Kidney glomerular epithelial cell (primary cell): Measurements from ENCODE around the gene MLXIP.
"Not testable (repeated sequence)": the region's sequence is repeated elsewhere in the genome, so short reads cannot be mapped to it uniquely, and the experiment has no call there.

Experiments
- DNase-seq: peaks from one replicate; lab custom pipeline; 2025; lab: John Stamatoyannopoulos, UW

The MLXIP gene

DNA sequence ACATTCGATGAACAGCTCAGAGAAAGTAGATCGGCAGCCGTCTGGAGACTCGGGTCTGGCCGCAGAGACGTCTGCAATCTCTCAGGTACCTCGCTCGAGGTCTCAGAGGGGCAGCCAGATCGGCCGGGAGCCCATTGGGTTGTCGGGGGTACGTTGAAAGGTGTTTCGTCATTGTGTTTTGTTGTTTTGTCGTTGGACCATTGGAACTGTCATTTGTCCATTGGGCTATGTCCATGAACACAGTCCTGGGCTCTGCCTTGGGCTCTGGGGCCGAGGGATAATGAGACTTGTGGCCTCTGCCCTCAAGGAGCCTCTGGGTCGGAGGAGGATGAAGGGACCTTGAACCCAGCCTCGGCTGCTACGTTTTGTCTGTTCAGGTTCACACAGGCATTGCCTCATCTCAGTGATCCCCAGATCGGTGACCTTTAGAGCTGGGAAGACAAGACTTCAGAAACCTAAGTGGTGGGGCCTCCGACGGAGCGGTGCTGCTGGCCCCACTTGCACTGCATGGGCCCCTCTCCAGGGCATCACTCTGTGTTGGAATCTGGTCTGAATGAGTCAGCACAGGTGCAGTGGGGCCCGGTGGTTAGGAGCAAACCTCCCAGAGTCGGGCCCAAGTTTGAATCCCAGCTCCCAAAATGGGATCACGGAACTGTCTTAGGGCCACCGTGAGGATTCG lies 23.6 kb upstream of the MLXIP start:
- DNase-seq = no peak

DNA sequence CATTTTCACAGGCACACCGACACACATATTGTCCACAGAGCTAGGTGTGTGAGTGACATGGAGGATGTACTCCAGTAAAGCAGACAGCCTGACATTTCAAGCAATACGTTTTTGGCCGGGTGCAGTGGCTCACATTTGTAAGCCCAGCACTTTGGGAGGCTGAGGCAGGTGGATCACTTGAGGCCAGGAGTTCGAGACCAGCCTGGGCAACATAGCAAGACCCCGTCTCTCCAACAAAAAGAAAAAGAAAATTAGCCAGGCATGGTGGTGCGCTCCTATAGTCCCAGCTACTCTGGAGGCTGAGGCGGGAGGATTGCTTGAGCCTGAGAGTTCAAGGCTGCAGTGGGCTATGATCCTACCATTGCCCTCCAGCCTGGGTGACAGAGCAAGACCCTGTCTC lies 22.1 kb upstream of the MLXIP start:
- DNase-seq = not testable (repeated sequence)

DNA sequence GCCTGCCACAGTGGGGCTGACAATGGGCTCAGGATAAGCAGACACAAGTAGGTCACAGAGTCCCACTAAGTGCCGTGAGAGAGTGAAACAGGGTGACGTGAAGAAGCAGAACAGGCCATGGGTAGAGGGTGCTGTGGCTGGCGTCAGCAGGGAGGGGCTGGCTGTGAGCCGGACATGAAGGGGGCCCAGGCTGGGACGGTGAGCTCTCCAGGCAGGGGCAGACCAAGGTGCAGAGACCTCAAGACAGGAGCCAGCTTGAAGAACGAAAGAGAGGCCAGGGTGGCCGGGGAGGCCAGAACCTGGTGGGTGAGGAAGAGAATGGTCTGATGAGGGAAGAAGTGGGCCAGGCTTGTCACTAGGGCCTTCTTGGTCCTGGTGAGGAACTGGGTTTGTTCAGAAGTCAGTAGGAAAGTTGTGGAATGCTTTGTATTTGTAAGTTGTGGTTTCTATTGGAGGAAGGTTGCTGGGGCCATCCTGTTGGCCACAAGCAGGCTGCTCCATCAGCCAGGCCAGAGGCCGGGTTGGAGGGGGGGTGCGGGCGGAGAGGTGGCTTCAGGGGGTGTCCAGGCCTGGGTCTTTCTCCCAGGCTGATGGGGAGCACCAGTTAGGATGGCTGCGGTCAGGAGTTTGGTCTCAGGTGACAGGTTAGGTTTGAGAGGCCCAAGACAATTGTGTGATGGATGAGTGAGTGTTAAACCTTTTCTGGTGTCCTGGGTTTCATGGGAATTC lies 21.4 kb upstream of the MLXIP start:
- no peak for DNase-seq

- no peak for DNase-seq
Measured at GRCh38 chr12:122057769-122058168, 20.8 kb upstream of the MLXIP start.

- DNase-seq = no peak
Measured at GRCh38 chr12:122058549-122059149, 19.9 kb upstream of the MLXIP start.

DNA sequence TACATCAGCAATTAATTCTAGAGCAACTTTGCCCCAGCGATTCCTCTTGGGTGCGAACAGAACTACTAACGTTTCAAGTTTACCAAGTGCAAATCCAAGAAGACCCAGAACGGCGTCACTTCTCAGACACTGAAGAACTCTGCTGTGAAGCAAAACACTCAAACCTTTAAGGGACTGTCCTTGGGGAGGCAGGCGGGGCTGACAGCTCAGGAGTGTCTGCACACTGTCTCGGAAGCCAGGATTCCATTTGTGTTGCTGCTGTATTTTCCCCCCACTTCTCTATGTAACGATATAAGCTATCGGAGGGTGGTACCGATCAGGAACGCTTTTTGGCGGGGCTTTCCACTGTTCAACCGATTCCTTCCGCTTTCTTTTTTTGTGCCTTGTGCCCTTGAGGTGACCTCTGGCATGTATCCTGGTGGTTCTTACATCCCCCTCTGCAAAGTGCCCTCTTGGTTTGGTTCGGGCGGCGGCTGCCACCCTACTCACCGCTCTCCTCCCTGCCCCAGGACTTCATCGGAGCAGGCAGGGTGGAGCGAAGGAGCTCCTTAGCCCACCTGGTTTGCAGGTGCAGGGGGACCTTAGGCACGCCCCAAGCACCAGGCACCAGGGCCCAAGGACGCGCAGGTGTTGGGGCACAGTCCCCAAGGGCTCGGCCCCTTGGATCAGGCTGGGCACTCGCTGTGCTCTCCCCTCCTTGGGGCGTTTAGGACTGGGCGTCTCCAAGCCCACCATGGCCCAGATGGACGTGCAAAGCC lies 19.2 kb upstream of the MLXIP start:
- DNase-seq = no peak

- no peak for DNase-seq
Measured at GRCh38 chr12:122060081-122060501, 18.5 kb upstream of the MLXIP start.

DNA sequence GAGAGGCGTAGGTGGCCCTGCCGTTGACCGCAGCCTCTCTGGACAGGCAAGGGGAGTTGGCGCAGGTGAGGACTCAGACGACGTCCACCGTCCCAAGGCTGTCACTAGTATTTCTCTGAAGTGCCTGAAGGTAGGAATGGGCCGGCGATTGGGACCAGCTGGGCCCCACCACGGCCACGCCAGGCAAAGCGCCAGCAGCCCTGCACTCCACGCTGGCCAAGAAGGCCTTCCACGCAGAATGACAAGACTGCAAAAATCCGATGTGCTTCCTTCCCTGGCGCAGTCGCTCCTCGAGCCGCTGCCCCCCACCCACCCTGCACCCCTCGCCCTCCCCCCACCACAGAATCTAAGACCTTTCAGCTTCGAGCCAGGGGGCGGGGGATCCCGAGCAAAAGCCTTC lies 17.3 kb upstream of the MLXIP start:
- no peak for DNase-seq

GRCh38 chr12:122062832-122063693 lies 15.5 kb upstream of the MLXIP start:
- peak; percentile 92 for DNase-seq

DNA sequence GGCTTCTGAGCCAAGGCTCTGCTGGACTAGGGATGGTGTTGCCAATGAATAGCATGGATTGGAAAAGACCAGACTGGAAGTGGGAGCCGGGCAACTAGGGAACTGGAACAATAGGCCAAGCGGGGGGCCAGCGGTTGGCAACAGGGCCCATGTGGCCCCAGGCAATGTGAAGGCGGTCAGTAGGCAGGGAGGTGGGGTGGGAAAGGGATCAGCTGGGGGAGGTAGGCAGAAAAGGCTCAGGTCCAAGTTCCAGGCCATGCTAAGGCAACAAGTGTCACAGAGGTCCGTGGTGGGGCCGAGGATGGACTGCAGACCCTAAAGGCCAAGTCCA lies 14.9 kb upstream of the MLXIP start:
- DNase-seq = peak; percentile 70

- peak; percentile 96 for DNase-seq
Measured at GRCh38 chr12:122064025-122064777, 14.4 kb upstream of the MLXIP start.

DNA sequence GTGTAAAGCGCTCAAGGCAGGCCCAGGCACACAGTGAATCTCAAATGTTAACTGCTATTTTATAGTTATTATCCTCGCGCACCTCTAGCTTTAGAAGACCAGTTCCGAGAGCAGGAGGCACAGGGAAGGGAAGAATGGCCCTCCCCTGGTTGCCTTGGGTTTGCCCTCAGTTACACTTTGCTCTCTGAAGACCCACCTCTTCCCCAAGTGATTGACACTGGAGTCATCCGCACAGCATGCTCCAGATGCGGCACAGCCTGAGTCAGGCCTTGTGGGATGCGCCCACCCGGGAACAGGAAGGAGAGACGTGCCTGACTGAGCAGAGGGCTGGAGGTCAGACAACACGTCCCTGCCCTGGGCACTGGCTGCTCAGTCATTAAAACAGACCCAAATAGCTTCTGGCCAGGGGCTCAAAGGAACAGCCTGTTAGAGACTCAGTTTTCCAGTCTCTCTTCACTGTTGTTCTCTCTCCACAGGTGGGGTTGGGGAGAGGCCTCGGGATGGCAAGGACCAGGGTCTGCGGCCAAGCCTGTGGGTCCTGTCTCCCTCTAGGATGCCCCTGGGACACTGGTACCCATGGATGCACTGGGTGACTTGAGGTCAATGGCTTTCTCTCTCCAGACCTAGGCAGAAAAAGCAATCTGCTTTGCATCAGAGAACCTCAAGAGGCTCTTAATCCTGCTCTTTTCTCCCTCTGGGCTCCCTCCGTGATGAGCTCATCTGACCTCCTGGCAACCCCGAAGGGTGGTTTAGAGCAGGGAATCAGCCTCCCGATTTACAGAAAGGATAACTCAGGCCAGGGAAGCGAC lies 13.6 kb upstream of the MLXIP start:
- peak; percentile 92 for DNase-seq

DNA sequence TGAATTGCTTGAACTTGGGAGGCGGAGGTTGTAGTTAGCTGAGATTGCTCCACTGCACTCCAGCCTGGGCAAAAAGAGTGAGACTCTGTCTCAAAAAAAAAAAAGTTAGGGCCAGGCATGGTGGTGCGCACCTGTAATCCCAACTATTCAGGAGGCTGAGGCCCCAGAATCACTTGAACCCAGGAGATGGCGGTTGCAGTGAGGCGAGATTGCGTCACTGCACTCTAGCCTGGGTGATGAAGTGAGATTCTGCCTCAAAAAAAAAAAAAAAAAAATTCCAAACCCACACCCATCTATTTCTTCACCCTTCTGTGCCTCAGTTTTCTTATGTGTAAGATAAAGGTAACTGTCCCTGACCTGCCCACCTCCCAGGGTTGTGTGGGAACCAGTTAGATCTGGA lies 11.0 kb upstream of the MLXIP start:
- DNase-seq = no peak

GRCh38 chr12:122067966-122068365 lies 10.6 kb upstream of the MLXIP start:
- DNase-seq = no peak

GRCh38 chr12:122072031-122072970 lies 6.3 kb upstream of the MLXIP start:
- peak; percentile 77 for DNase-seq

GRCh38 chr12:122073815-122074214 lies 4.7 kb upstream of the MLXIP start:
- no peak for DNase-seq

GRCh38 chr12:122076743-122077495 lies 1.6 kb upstream of the MLXIP start:
- DNase-seq = no peak

GRCh38 chr12:122079033-122079531 lies 526 bp downstream of the MLXIP start:
- no peak for DNase-seq
